Nephron (organoid): ENCODE measurements around the gene AHNAK.
A peak's percentile ranks its signal among the peaks of the same experiment; 100 is the strongest.
"Not testable (repeated sequence)": the region's sequence is repeated elsewhere in the genome, so short reads cannot be mapped to it uniquely, and the experiment has no call there.

Source experiments
- H3K27ac Mint-ChIP-seq, 3 experiments: 2 replicates each; pipeline ENCODE4 v1.8.0; 2020; ENCODE audit warnings: mixed read lengths in 3 of 3, mild to moderate bottlenecking in 2 of 3, moderate library complexity in 1 of 3
- H3K27me3 Mint-ChIP-seq: 2 replicates; pipeline ENCODE4 v1.8.0; 2021; ENCODE audit warnings: low read depth, mild to moderate bottlenecking, moderate library complexity, mixed read lengths
- H3K36me3 Mint-ChIP-seq: 2 replicates; pipeline ENCODE4 v1.8.0; 2020; ENCODE audit warnings: low read depth, mixed read lengths
- H3K4me1 Mint-ChIP-seq: 2 replicates; pipeline ENCODE4 v1.8.0; 2020; ENCODE audit warnings: mixed read lengths
- H3K4me3 Mint-ChIP-seq, 3 experiments: 2 replicates each; pipeline ENCODE4 v1.8.0; 2020; ENCODE audit warnings: mild to moderate bottlenecking in 3 of 3, mixed read lengths in 3 of 3, moderate library complexity in 2 of 3
- H3K9me3 Mint-ChIP-seq: 2 replicates; pipeline ENCODE4 v1.8.0; 2020; ENCODE audit warnings: mixed read lengths
- CTCF ChIP-seq, 3 experiments: fragments of 200-600 bp; sonication (generic); IDR thresholded peaks; one replicate each; pipeline ENCODE4 v1.5.0; 2021; ENCODE audit warnings: antibody characterized with exemption in 3 of 3; ENCODE audit not compliant: unreplicated experiment in 3 of 3

AHNAK gene

GRCh38 chr11:62554387-62555167 lies 8.0 kb upstream of the AHNAK start:
- no peaks in the 10 kb centered on the region for H3K9me3 Mint-ChIP-seq
- TF ChIP-seq CTCF (IDR thresholded peaks at IDR 0.05; ENCODE audit: unreplicated experiment in 3 of 3) = no peak
- peak overlapping the region; percentile 5 to 70 (median 65) for H3K4me3 Mint-ChIP-seq
- H3K27me3 Mint-ChIP-seq = no peaks in the 10 kb centered on the region
- H3K4me1 Mint-ChIP-seq = peaks cover 71% of the 10 kb centered on the region
- peaks cover 17% of the 10 kb centered on the region for H3K36me3 Mint-ChIP-seq
- H3K27ac Mint-ChIP-seq = peak overlapping the region; percentile 96 to 98 (median 96)

GRCh38 chr11:62553839-62554361 lies 7.3 kb upstream of the AHNAK start:
- TF ChIP-seq CTCF (IDR thresholded peaks at IDR 0.05; ENCODE audit: unreplicated experiment in 3 of 3) = no peak
- H3K9me3 Mint-ChIP-seq = no peaks in the 10 kb centered on the region
- peaks cover 66% of the 10 kb centered on the region for H3K4me1 Mint-ChIP-seq
- peaks cover 10% of the 10 kb centered on the region for H3K36me3 Mint-ChIP-seq
- no peaks in the 10 kb centered on the region for H3K27me3 Mint-ChIP-seq
- H3K27ac Mint-ChIP-seq = peak overlapping the region; percentile 96 to 98 (median 96)
- H3K4me3 Mint-ChIP-seq = peak overlapping the region; percentile 5 to 70 (median 65)

- peaks cover 6% of the 10 kb centered on the region for H3K36me3 Mint-ChIP-seq
- peak overlapping the region; percentile 51 to 54 (median 52) for H3K4me3 Mint-ChIP-seq
- H3K4me1 Mint-ChIP-seq = peaks cover 72% of the 10 kb centered on the region
- no peaks in the 10 kb centered on the region for H3K9me3 Mint-ChIP-seq
- no peak for TF ChIP-seq CTCF (IDR thresholded peaks at IDR 0.05; ENCODE audit: unreplicated experiment in 3 of 3)
- no peaks in the 10 kb centered on the region for H3K27me3 Mint-ChIP-seq
- peak overlapping the region; percentile 96 to 98 (median 96) for H3K27ac Mint-ChIP-seq
Observed at GRCh38 chr11:62553080-62553838, 6.7 kb upstream of the AHNAK start.

GRCh38 chr11:62552485-62553079 lies 6.0 kb upstream of the AHNAK start:
- Mint-ChIP-seq H3K36me3 (peaks cover 6% of the 10 kb centered on the region), H3K4me3 (peak overlapping the region; percentile 51 to 54 (median 52)), H3K4me1 (peaks cover 79% of the 10 kb centered on the region), H3K9me3 (no peaks in the 10 kb centered on the region), H3K27me3 (peaks cover 2% of the 10 kb centered on the region), H3K27ac (peak overlapping the region; percentile 96 to 98 (median 96))
- TF ChIP-seq CTCF (IDR thresholded peaks at IDR 0.05; ENCODE audit: unreplicated experiment in 3 of 3) = no peak

GRCh38 chr11:62550478-62550877 lies 3.9 kb upstream of the AHNAK start:
- H3K36me3 Mint-ChIP-seq, H3K9me3 Mint-ChIP-seq, H3K27me3 Mint-ChIP-seq: not testable (repeated sequence)
- peak overlapping the region; percentile 57 to 96 (median 69) for H3K27ac Mint-ChIP-seq
- H3K4me1 Mint-ChIP-seq = peaks cover 62% of the 10 kb centered on the region
- H3K4me3 Mint-ChIP-seq = peak overlapping the region in 2 of 3 experiments; percentile 56 to 66
